T-helper 17 cell (primary cell): ENCODE results near the gene SUPT5H. TPM values are rescaled to one million over a fixed set of nuclear protein-coding genes. Genes with fewer than 3 reads are reported as not detected.
"Not testable (repeated sequence)": the region's sequence is repeated elsewhere in the genome, so short reads cannot be mapped to it uniquely, and the experiment has no call there.

ENCODE experiments used
- ATAC-seq: fragments of 150-1000 bp; cut with Tn5 transposase; 2 replicates; pipeline ENCODE4 v1.10.0; 2021; ENCODE audit warnings: mild to moderate bottlenecking, moderate library complexity
- DNase-seq, 3 donors: peaks; one replicate each; pipeline versions ENCODE4 v3.0.0 to v3.0.0-alpha.2; 2020 to 2021
- H3K9me3 ChIP-seq: one replicate; pipeline ENCODE4 v1.7.0; 2013; ENCODE audit warnings: low read length, mild to moderate bottlenecking; ENCODE audit not compliant: control insufficient read depth, poor library complexity, severe bottlenecking
- H3K27ac Mint-ChIP-seq: one replicate; pipeline ENCODE4 v1.8.0; 2022; ENCODE audit warnings: mild to moderate bottlenecking, moderate library complexity, mixed read lengths
- H3K27me3 Mint-ChIP-seq: one replicate; pipeline ENCODE4 v1.8.0; 2022; ENCODE audit warnings: mixed read lengths
- H3K36me3 Mint-ChIP-seq: one replicate; pipeline ENCODE4 v1.8.0; 2022; ENCODE audit warnings: low read depth, mixed read lengths
- H3K4me1 Mint-ChIP-seq: one replicate; pipeline ENCODE4 v1.8.0; 2022; ENCODE audit warnings: mild to moderate bottlenecking, mixed read lengths
- H3K4me3 Mint-ChIP-seq: one replicate; pipeline ENCODE4 v1.8.0; 2022; ENCODE audit warnings: mild to moderate bottlenecking, moderate library complexity, mixed read lengths
- total RNA-seq, 4 donors: library from RNA in 2 of 4; stranded (reverse) in 2 of 4; gene quantifications; one replicate each; pipeline ENCODE4 v1.2.3 and lab custom pipeline; 2022 to 2026

Gene SUPT5H
- total RNA-seq, 2 donors from 2014 or later: 346 to 352 TPM

DNA sequence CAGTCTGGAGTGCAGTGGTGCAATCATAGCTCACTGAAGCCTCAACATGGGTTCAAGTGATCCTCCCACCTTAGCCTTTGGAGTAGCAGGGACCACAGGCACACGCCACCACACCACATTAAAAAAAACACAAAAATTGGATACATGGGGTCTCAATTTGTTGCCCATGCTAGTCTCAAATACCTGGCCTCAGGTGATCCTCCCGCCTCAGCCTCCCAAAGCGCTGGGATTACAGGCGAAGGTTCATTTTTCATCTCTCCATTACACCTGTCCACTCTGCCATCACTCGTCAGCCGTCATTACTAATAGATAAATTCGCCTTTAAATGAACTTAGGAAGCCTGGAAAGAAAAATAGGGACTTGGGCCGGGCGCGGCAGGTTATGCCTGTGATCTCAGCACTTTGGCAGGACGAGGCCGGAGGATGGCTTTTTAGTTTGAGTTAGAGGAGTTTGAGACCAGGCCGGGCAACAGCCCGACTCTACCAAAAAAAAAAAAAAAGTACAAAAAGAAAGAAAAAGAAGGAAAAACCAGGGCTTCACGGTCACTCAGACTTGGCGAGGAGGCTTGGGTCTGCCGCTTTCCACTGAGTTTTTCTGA lies 685 bp upstream of the SUPT5H start:
- peaks cover 8% of the 10 kb centered on the region for H3K36me3 Mint-ChIP-seq
- ATAC-seq: no peak

GRCh38 chr19:39446365-39447084 lies 1.1 kb downstream of the SUPT5H start:
- ATAC-seq (no peak), DNase-seq (no peak)
- peak overlapping the region; percentile 99 for H3K4me3 Mint-ChIP-seq
- peaks cover 8% of the 10 kb centered on the region for H3K36me3 Mint-ChIP-seq
- no peaks in the 10 kb centered on the region for H3K9me3 ChIP-seq
- H3K4me1 Mint-ChIP-seq: peaks cover 51% of the 10 kb centered on the region
- H3K27me3 Mint-ChIP-seq: no peaks in the 10 kb centered on the region
- H3K27ac Mint-ChIP-seq: peak overlapping the region; percentile 100

More for the DNA sequence above, 685 bp upstream of the SUPT5H start:
- Mint-ChIP-seq H3K4me3 (peak overlapping the region; percentile 99), H3K4me1 (peaks cover 39% of the 10 kb centered on the region), H3K27ac (peak overlapping the region; percentile 100), H3K27me3 (no peaks in the 10 kb centered on the region)
- DNase-seq: no peak
- no peaks in the 10 kb centered on the region for H3K9me3 ChIP-seq

DNA sequence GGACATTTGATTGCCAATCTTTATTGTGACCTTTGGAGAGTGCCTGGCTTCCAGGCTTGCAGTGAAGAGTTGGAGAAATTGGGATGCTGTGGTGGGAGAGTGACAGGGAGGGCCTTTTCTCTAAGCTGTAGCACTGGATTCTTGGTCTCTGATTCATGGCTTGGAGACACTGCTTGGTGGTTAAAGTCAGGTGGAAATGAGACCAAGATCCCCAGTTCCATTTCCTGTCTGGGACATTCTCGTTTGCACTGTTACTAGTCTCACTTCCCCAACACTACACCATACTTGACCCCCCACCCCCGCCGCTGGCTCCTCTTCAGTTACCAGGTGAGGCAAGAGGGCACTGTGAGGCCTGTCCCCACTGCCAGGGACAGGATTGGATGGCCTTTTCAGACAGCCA lies 2.9 kb downstream of the SUPT5H start:
- peaks cover 21% of the 10 kb centered on the region for H3K36me3 Mint-ChIP-seq

GRCh38 chr19:39449116-39449797 lies 3.9 kb downstream of the SUPT5H start:
- ATAC-seq (no peak), DNase-seq (no peak)
- Mint-ChIP-seq H3K4me3 (peak overlapping the region; percentile 76), H3K4me1 (peaks cover 63% of the 10 kb centered on the region), H3K36me3 (peaks cover 21% of the 10 kb centered on the region), H3K27ac (peak overlapping the region; percentile 93), H3K27me3 (no peaks in the 10 kb centered on the region)
- H3K9me3 ChIP-seq: no peaks in the 10 kb centered on the region

More for the DNA sequence above, 2.9 kb downstream of the SUPT5H start:
- Mint-ChIP-seq H3K4me3 (peak overlapping the region; percentile 99), H3K27me3 (no peaks in the 10 kb centered on the region), H3K4me1 (peaks cover 63% of the 10 kb centered on the region), H3K27ac (peak overlapping the region; percentile 93)
- ATAC-seq: no peak
- H3K9me3 ChIP-seq: no peaks in the 10 kb centered on the region
- no peak for DNase-seq

DNA sequence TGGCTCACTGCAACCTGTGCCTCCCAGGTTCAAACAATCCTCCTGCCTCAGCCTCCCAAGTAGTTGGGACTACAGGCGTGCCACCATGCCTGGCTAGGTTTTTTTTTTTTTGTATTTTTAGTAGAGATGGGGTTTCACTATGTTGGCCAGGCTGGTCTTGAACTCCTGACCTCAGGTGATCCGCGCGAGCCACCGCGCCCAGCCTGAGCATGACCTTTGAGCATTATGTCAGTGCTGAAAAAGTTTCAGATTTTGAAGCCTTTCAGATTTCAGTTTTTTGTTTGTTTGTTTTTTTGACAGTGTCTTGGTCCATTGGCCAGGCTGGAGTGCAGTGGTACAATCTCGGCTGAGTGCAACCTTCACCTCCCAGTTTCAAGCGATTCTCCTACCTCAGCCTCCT lies 5.9 kb downstream of the SUPT5H start:
- not testable (repeated sequence) for H3K27me3 Mint-ChIP-seq, DNase-seq, ATAC-seq, H3K4me3 Mint-ChIP-seq, H3K9me3 ChIP-seq
- Mint-ChIP-seq H3K36me3 (peaks cover 13% of the 10 kb centered on the region), H3K4me1 (peaks cover 51% of the 10 kb centered on the region), H3K27ac (peak overlapping the region; percentile 93)

- Mint-ChIP-seq H3K4me1 (peaks cover 8% of the 10 kb centered on the region), H3K27ac (no peak overlapping the region), H3K4me3 (no peak overlapping the region), H3K27me3 (no peaks in the 10 kb centered on the region), H3K36me3 (peaks cover 14% of the 10 kb centered on the region)
- no peaks in the 10 kb centered on the region for H3K9me3 ChIP-seq
- ATAC-seq: no peak
- DNase-seq: no peak
Measured at GRCh38 chr19:39463403-39463802, 18.0 kb downstream of the SUPT5H start.

DNA sequence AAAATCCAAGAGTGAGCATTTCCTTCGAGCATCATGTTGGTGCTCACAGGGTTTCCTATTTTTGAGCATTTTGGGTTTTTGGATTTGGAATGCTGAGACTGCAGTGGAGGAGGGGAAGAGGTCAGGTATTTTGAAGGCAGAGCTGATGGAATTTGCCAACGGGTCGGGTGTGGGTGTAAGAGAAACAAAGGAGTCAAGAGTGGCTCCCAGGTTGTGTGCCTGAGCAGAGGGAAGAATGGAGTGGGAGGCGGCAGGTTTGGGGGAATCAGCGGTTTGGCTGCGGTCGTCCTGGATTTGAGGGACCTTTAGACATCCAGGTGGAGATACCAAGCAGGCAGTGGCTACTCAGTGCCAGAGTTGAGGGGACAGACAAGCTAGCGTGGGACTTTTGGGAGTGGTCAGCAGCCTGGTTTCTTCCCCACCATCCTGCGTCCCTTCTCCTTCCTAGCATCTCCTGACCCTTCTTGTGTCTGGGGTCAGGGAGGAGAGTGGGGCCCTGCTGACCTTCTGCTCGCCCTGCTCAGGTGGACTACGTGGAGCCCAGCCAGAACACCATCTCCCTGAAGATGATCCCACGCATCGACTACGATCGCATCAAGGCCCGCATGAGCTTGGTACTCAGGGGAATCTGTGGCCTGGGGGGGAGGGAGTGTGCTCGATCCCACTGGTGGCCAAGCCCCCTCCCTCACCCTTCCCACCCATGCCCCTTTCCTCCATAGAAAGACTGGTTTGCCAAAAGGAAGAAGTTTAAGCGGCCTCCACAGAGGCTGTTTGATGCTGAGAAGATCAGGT lies 20.8 kb downstream of the SUPT5H start:
- H3K36me3 Mint-ChIP-seq: peaks cover 14% of the 10 kb centered on the region
- DNase-seq (no peak), ATAC-seq (no peak)
- H3K4me1 Mint-ChIP-seq: peaks cover 9% of the 10 kb centered on the region
- peak overlapping the region; percentile 31 for H3K4me3 Mint-ChIP-seq
- no peaks in the 10 kb centered on the region for H3K27me3 Mint-ChIP-seq
- H3K9me3 ChIP-seq: no peaks in the 10 kb centered on the region
- no peak overlapping the region for H3K27ac Mint-ChIP-seq

DNA sequence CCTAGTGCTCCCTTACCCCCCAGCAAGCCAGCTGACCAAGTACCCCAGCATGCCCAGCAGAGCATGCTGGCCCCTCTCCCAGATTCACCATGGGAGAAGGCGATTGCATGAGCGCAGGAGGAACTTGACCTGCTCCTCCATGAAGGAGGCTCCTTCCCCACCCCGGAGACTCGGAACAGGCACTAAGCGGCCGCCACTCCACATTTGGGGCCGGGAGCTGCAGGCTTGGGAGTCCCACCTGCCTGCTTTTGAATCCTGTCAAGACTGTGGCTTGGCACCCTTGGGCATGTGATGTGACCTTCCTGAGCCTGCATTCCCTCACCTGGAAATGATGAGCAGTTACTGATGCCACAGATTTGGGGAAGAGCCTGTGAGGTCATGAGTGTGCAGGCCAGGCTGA lies 22.6 kb downstream of the SUPT5H start:
- H3K4me1 Mint-ChIP-seq: peaks cover 11% of the 10 kb centered on the region
- ATAC-seq: no peak
- H3K36me3 Mint-ChIP-seq: peaks cover 16% of the 10 kb centered on the region
- H3K9me3 ChIP-seq: no peaks in the 10 kb centered on the region
- H3K4me3 Mint-ChIP-seq: no peak overlapping the region
- no peaks in the 10 kb centered on the region for H3K27me3 Mint-ChIP-seq
- H3K27ac Mint-ChIP-seq: peak overlapping the region; percentile 41
- no peak for DNase-seq

DNA sequence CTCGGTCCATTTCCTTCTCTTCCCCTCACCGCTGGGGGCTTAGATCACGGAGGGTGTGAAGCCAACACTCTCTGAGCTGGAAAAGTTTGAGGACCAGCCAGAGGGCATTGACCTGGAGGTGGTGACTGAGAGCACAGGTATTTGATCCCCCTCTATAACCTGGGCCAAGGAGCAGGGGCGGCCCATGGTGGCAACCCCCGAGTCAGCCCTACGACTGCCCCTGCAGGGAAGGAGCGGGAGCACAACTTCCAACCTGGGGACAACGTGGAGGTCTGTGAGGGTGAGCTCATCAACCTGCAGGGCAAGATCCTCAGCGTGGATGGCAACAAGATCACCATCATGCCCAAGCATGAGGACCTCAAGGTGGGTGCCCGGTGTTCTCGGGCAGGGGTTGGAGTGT lies 23.7 kb downstream of the SUPT5H start:
- Mint-ChIP-seq H3K36me3 (peaks cover 16% of the 10 kb centered on the region), H3K27ac (peak overlapping the region; percentile 81), H3K4me3 (no peak overlapping the region), H3K4me1 (peaks cover 9% of the 10 kb centered on the region), H3K27me3 (no peaks in the 10 kb centered on the region)
- no peaks in the 10 kb centered on the region for H3K9me3 ChIP-seq
- ATAC-seq (no peak), DNase-seq (no peak)

GRCh38 chr19:39469567-39469966 lies 24.2 kb downstream of the SUPT5H start:
- H3K9me3 ChIP-seq: no peaks in the 10 kb centered on the region
- Mint-ChIP-seq H3K27ac (peak overlapping the region; percentile 81), H3K4me1 (peaks cover 11% of the 10 kb centered on the region), H3K36me3 (peaks cover 16% of the 10 kb centered on the region), H3K4me3 (no peak overlapping the region), H3K27me3 (no peaks in the 10 kb centered on the region)
- ATAC-seq: no peak
- DNase-seq: no peak

DNA sequence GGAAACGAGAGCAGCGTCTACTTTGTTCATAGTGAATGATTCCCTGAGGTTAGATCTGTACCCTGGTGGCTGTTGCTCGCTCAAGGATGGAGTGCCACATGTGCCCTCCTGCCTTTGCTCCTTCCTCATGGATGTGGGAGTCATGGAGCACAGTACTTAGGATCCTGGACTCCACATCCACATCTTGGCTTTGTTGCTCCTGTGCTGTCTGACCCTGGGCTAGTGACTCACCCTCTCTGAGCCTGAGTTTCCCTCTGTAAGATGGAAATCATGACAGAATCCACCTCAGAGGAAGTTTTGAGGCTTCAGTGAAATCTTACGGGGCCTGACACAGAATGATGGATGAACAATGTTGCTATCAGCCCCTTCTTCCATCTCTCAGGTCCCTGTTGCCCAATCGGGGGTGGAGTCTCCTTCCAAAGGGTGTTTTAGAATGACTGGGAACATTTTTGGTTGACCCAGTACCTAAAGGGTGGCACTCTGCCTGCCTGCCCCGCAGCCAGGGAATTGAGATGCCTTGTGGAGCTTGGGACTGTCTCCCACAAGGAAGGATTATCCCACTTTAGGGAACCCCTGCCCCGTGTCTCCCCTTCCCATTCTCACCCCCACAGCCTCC lies 25.4 kb downstream of the SUPT5H start:
- no peaks in the 10 kb centered on the region for H3K9me3 ChIP-seq
- no peak for ATAC-seq
- Mint-ChIP-seq H3K4me1 (peaks cover 10% of the 10 kb centered on the region), H3K36me3 (peaks cover 16% of the 10 kb centered on the region), H3K27me3 (no peaks in the 10 kb centered on the region), H3K27ac (no peak overlapping the region), H3K4me3 (no peak overlapping the region)
- DNase-seq: no peak

DNA sequence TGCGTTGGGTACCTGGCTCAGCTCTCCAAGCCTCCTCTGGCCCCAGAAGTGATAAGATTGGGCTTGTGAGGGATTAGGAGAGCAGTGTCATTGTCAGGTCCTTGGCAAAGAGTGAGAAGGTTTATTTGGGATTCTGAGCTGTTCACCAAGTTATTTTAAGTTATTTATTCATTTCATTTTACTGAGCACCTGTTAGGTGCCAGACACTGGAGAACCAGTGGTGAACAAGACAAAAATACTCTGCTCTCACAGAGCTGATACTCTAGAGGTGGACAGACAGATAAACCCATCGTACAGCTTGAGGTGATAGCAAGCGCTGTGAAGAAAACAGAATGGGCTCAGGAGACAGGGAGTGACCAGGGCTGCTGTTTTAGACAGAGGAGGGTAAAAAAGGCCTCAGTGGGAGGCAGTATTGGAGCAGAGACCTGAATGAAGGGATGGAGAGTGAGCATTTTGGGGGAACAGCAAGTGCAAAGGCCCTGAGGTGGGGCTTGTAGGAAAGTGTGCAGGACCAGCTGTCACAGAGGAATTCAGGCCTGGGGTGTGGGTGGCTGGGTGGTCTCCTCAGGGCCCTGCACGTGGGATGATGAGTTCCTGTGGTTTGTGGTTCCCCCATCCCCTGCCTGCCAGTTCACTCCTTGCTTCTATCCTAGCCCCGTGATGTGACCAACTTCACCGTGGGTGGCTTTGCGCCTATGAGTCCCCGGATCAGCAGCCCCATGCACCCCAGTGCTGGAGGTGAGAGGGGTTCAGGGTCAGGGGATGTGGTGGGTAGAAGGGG lies 26.6 kb downstream of the SUPT5H start:
- DNase-seq (no peak), ATAC-seq (no peak)
- Mint-ChIP-seq H3K27ac (no peak overlapping the region), H3K36me3 (peaks cover 15% of the 10 kb centered on the region), H3K4me1 (peaks cover 9% of the 10 kb centered on the region), H3K27me3 (no peaks in the 10 kb centered on the region), H3K4me3 (no peak overlapping the region)
- no peaks in the 10 kb centered on the region for H3K9me3 ChIP-seq
